Epithelial cell of alveolus of lung (primary cell): Measurements from ENCODE around the gene DICER1. TPM values are rescaled to one million over a fixed set of nuclear protein-coding genes. Genes with fewer than 3 reads are reported as not detected.

Source experiments
- total RNA-seq: library from RNA; depleted of rRNA; stranded (reverse); fragments of >200 nt; gene quantifications from 2 replicates; pipeline ENCODE4 v1.2.1, GENCODE V29; 2015

The DICER1 gene, protein sequence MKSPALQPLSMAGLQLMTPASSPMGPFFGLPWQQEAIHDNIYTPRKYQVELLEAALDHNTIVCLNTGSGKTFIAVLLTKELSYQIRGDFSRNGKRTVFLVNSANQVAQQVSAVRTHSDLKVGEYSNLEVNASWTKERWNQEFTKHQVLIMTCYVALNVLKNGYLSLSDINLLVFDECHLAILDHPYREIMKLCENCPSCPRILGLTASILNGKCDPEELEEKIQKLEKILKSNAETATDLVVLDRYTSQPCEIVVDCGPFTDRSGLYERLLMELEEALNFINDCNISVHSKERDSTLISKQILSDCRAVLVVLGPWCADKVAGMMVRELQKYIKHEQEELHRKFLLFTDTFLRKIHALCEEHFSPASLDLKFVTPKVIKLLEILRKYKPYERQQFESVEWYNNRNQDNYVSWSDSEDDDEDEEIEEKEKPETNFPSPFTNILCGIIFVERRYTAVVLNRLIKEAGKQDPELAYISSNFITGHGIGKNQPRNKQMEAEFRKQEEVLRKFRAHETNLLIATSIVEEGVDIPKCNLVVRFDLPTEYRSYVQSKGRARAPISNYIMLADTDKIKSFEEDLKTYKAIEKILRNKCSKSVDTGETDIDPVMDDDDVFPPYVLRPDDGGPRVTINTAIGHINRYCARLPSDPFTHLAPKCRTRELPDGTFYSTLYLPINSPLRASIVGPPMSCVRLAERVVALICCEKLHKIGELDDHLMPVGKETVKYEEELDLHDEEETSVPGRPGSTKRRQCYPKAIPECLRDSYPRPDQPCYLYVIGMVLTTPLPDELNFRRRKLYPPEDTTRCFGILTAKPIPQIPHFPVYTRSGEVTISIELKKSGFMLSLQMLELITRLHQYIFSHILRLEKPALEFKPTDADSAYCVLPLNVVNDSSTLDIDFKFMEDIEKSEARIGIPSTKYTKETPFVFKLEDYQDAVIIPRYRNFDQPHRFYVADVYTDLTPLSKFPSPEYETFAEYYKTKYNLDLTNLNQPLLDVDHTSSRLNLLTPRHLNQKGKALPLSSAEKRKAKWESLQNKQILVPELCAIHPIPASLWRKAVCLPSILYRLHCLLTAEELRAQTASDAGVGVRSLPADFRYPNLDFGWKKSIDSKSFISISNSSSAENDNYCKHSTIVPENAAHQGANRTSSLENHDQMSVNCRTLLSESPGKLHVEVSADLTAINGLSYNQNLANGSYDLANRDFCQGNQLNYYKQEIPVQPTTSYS (N-terminal part only)
- 15.6 and 19.1 TPM in 2 replicates for total RNA-seq

GRCh38 chr14:95157327-95158189, at the start of gene DICER1:
Gene DICER1 (minus strand): TSS chr14:95157529. CDS start chr14:95133458, 24,071 bp downstream.

Other genes with a start within 250 kb of the DICER1 start
- 1.9 and 2.1 TPM in 2 replicates for gene CLMN, start 162.4 kb upstream of the DICER1 start, total RNA-seq